HG03520 (cell line): ENCODE measurements around the gene ZNF385D.

Source experiments
- ATAC-seq: cut with Tn5 transposase; IDR thresholded peaks from one replicate; pipeline ENCODE4 v1.9.1; 2021; ENCODE audit warnings: mild to moderate bottlenecking, moderate library complexity; ENCODE audit not compliant: unreplicated experiment

Gene ZNF385D

GRCh38 chr3:21750831-21751391, at the start of gene ZNF385D:
TSS of gene ZNF385D (minus strand) at chr3:21751210. CDS start at chr3:21750916, 294 bp downstream.
- ATAC-seq = no peak

GRCh38 chr3:21798356-21799088, 47.5 kb upstream of the ZNF385D start:
- ATAC-seq = no peak

GRCh38 chr3:21795921-21796320, 44.9 kb upstream of the ZNF385D start:
- ATAC-seq = no peak

- ATAC-seq = no peak
Measured at GRCh38 chr3:21795152-21795837, 44.3 kb upstream of the ZNF385D start.

GRCh38 chr3:21794291-21794690, 43.3 kb upstream of the ZNF385D start:
- no peak for ATAC-seq

GRCh38 chr3:21792176-21792575, 41.2 kb upstream of the ZNF385D start:
- ATAC-seq = no peak

- no peak for ATAC-seq
Measured at GRCh38 chr3:21791356-21791755, 40.3 kb upstream of the ZNF385D start.

- no peak for ATAC-seq
Measured at GRCh38 chr3:21790466-21790865, 39.5 kb upstream of the ZNF385D start.

GRCh38 chr3:21789730-21790129, 38.7 kb upstream of the ZNF385D start:
- ATAC-seq = no peak

- ATAC-seq = no peak
Measured at GRCh38 chr3:21786438-21786797, 35.4 kb upstream of the ZNF385D start.

- no peak for ATAC-seq
Measured at GRCh38 chr3:21785765-21786437, 34.9 kb upstream of the ZNF385D start.

- ATAC-seq = no peak
Measured at GRCh38 chr3:21783839-21784238, 32.8 kb upstream of the ZNF385D start.

GRCh38 chr3:21781355-21781754, 30.3 kb upstream of the ZNF385D start:
- no peak for ATAC-seq

GRCh38 chr3:21779909-21780308, 28.9 kb upstream of the ZNF385D start:
- ATAC-seq = no peak

GRCh38 chr3:21778715-21779114, 27.7 kb upstream of the ZNF385D start:
- no peak for ATAC-seq

- no peak for ATAC-seq
Measured at GRCh38 chr3:21777821-21778220, 26.8 kb upstream of the ZNF385D start.

GRCh38 chr3:21766002-21766401, 15.0 kb upstream of the ZNF385D start:
- no peak for ATAC-seq

- no peak for ATAC-seq
Measured at GRCh38 chr3:21755896-21756295, 4.9 kb upstream of the ZNF385D start.

- ATAC-seq = no peak
Measured at GRCh38 chr3:21754839-21755238, 3.8 kb upstream of the ZNF385D start.

- no peak for ATAC-seq
Measured at GRCh38 chr3:21752749-21753347, 1.8 kb upstream of the ZNF385D start.

GRCh38 chr3:21751886-21752285, 876 bp upstream of the ZNF385D start:
- no peak for ATAC-seq
